Measurements from ENCODE around the gene RAE1. TPM values are rescaled to one million over a fixed set of nuclear protein-coding genes. Genes with fewer than 3 reads are reported as not detected.

Gene RAE1
- total and polyA plus RNA-seq, 12 donors, result 6.2 to 19.9 (median 15.5) TPM

DNA sequence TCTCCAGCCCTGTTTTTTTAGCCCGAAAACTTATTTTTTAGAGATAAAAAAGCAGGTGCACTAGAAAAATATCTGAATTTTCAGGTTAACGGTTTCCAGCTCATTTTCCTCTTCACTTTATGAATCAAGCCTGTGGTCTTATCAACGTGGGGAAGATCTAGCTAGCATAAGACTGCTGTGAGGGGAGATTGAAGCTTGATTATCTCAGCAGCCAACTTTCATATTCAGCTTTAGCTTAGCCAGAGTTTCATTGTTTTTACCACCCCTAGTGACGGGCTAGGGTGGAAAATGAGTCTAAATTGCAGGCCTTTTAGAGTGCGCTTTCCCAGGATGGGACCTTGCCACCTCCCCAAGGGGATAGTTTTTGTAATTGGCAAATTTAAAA is 28.2 kb downstream of the RAE1 start:
- H3K4me1 ChIP-seq, result peaks cover 0 to 21% (median 10%) of the 10 kb centered on the region in 9 donors
- DNase-seq (no peak), ATAC-seq (no peak)
- WGBS, 2 donors, result 84 to 86% methylated on average over 5 of the region's 5 CpGs
- H3K9me3 ChIP-seq, result no peaks in the 10 kb centered on the region
- TF ChIP-seq CTCF (IDR thresholded peaks at IDR 0.05), result no peak
- intact Hi-C loops (cut with DNase I), result loop anchor here in 2 of 10 donors (10.0 kb wide), 1 partner anchor 216 kb away; no protein-coding TSS in a partner anchor
- no peaks in the 10 kb centered on the region for H3K27me3 ChIP-seq
- peaks cover 0 to 69% (median 10%) of the 10 kb centered on the region in 9 donors for H3K36me3 ChIP-seq
- no peak overlapping the region for H3K27ac ChIP-seq
- H3K4me3 ChIP-seq, result no peak overlapping the region

GRCh38 chr20:57380081-57380750 is 29.2 kb downstream of the RAE1 start:
- Histone ChIP-seq H3K36me3 (peaks cover 0 to 63% (median 14%) of the 10 kb centered on the region in 9 donors), H3K27me3 (no peaks in the 10 kb centered on the region), H3K4me3 (no peak overlapping the region), H3K9me3 (no peaks in the 10 kb centered on the region), H3K27ac (no peak overlapping the region), H3K4me1 (peaks cover 6 to 20% (median 13%) of the 10 kb centered on the region in 9 donors)
- intact Hi-C loops (cut with DNase I), result loop anchor here in 8 of 10 donors (2.0 to 10.0 kb wide), 4 partner anchors 117 to 835 kb away; no protein-coding TSS in a partner anchor
- ATAC-seq (no peak), DNase-seq (no peak)
- 86 to 89% methylated on average over 10 of the region's 10 CpGs for WGBS, 2 donors
- no peak for TF ChIP-seq CTCF (IDR thresholded peaks at IDR 0.05)

DNA sequence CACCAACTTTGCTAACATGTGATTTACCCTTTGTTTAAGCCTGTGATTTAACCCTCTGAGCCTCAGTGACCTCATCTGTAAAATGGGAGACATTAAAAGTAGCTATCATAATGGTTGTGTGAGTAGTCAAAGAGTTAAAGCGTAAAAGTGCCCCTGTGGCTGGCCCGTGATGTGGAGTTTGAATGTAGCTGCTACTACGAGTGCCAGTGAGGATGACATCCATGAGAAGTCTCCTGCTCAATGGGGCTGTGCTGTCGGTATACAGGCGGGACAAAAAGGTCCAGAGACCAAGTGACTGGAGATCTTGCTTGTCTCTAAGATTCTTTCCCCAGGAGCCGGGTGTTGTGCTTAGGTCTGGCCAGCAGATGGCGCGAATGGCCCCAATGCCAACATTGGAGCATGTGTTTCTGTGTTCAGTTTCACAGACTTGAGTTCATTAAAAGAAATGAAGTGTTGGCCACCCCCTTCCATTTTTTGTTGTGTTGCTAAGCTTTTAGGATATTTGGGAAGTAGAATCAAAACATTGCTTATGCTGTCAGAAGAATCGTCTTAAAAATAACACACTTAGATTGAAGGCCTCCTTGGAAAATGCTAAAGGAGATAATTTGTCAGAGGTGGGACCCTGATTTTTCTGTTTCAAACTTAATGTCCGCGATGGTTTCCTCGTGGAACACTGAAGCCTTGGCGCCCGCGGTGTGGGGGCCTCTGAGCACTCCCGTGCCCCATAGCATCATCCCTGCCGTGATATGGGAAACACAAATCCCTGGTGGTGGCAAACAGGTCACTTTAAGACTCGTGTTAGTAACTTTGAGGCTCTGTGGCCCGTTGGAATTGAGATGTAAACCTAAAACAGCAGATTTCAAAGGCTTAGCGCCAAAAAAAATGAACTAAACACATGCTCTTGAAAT is 30.8 kb downstream of the RAE1 start:
- no peaks in the 10 kb centered on the region for H3K27me3 ChIP-seq
- TF ChIP-seq CTCF (IDR thresholded peaks at IDR 0.05), result peak; percentile 87 to 97 (median 94)
- H3K27ac ChIP-seq, result no peak overlapping the region
- peaks cover 0 to 47% (median 6%) of the 10 kb centered on the region in 9 donors for H3K36me3 ChIP-seq
- peak; percentile 9 to 76 (median 50) for ATAC-seq
- intact Hi-C loops (cut with DNase I), result loop anchor here (1.0 to 10.0 kb wide), 7 partner anchors 111 to 833 kb away; no protein-coding TSS in a partner anchor
- no peak overlapping the region for H3K4me3 ChIP-seq
- peak; percentile 82 to 84 for DNase-seq
- H3K9me3 ChIP-seq, result peaks cover 0 to 4% (median 0%) of the 10 kb centered on the region in 11 donors
- 45 to 47% methylated on average over 20 of the region's 20 CpGs for WGBS, 2 donors
- peaks cover 7 to 20% (median 14%) of the 10 kb centered on the region in 9 donors for H3K4me1 ChIP-seq

GRCh38 chr20:57382516-57382915 is 31.5 kb downstream of the RAE1 start:
- DNase-seq (no peak), ATAC-seq (no peak)
- intact Hi-C loops (cut with DNase I), result loop anchor here in 9 of 10 donors (1.0 to 10.0 kb wide), 6 partner anchors 111 to 832 kb away; no protein-coding TSS in a partner anchor
- no peak overlapping the region for H3K27ac ChIP-seq
- WGBS, 2 donors, result 89 to 93% methylated on average over 5 of the region's 5 CpGs
- no peak overlapping the region for H3K4me3 ChIP-seq
- H3K4me1 ChIP-seq, result peaks cover 7 to 20% (median 14%) of the 10 kb centered on the region in 9 donors
- TF ChIP-seq CTCF (IDR thresholded peaks at IDR 0.05), result no peak
- H3K9me3 ChIP-seq, result peaks cover 0 to 4% (median 0%) of the 10 kb centered on the region in 11 donors
- no peaks in the 10 kb centered on the region for H3K27me3 ChIP-seq
- peaks cover 0 to 40% (median 0%) of the 10 kb centered on the region in 9 donors for H3K36me3 ChIP-seq

All from heart right ventricle (tissue), 16 donors.